Loucy (cell line): ENCODE measurements around the gene ARF6.

Source experiments
- H2AFZ ChIP-seq: fragments of 200-600 bp; sonication (generic); 2 replicates; pipeline ENCODE4 v1.6.0; 2016; ENCODE audit warnings: antibody characterized with exemption, mild to moderate bottlenecking, low read length, moderate library complexity
- H3F3A ChIP-seq: fragments of 200-600 bp; 2 replicates; pipeline ENCODE4 v1.6.0; 2016; ENCODE audit warnings: antibody characterized with exemption, low read depth, mild to moderate bottlenecking
- H3K27me3 ChIP-seq: fragments of 200-600 bp; sonication (generic); 2 replicates; pipeline ENCODE4 v1.6.1; 2014; ENCODE audit warnings: low read length, mild to moderate bottlenecking; ENCODE audit not compliant: insufficient read depth, poor library complexity, severe bottlenecking
- H3K36me3 ChIP-seq: fragments of 200-600 bp; sonication (generic); 2 replicates; pipeline ENCODE4 v1.6.1; 2016; ENCODE audit warnings: low read length; ENCODE audit not compliant: insufficient read depth
- H3K4me1 ChIP-seq: fragments of 200-600 bp; sonication (generic); 2 replicates; pipeline ENCODE4 v1.5.1; 2014; ENCODE audit warnings: low read length, mild to moderate bottlenecking; ENCODE audit not compliant: insufficient read depth, poor library complexity, severe bottlenecking
- H3K4me2 ChIP-seq: fragments of 200-600 bp; sonication (generic); 2 replicates; pipeline ENCODE4 v1.6.0; 2014; ENCODE audit warnings: antibody characterized with exemption, low read length, low read depth, mild to moderate bottlenecking; ENCODE audit not compliant: poor library complexity, severe bottlenecking
- H3K4me3 ChIP-seq: fragments of 200-600 bp; sonication (generic); 2 replicates; pipeline ENCODE4 v1.5.1; 2014; ENCODE audit warnings: low read length, mild to moderate bottlenecking, mixed read lengths; ENCODE audit not compliant: poor library complexity, severe bottlenecking
- H3K79me2 ChIP-seq: fragments of 200-600 bp; sonication (generic); 2 replicates; pipeline ENCODE4 v1.6.1; 2014; ENCODE audit warnings: low read length; ENCODE audit not compliant: insufficient read depth
- H3K9ac ChIP-seq: fragments of 200-600 bp; sonication (generic); 2 replicates; pipeline ENCODE4 v1.6.0; 2014; ENCODE audit warnings: mild to moderate bottlenecking, low read depth, low read length, moderate library complexity; ENCODE audit not compliant: poor library complexity, severe bottlenecking
- H3K9me2 ChIP-seq: fragments of 200-600 bp; sonication (generic); replicated peaks from 2 replicates; pipeline ENCODE4 v1.6.1; 2016; ENCODE audit warnings: low read depth, low read length, mixed read lengths
- H3K9me3 ChIP-seq: fragments of 200-600 bp; sonication (generic); 2 replicates; pipeline ENCODE4 v1.6.1; 2014; ENCODE audit warnings: mild to moderate bottlenecking, antibody characterized with exemption, low read length, low read depth; ENCODE audit not compliant: insufficient read depth
- H4K20me1 ChIP-seq: fragments of 200-600 bp; sonication (generic); 2 replicates; pipeline ENCODE4 v1.6.0; 2014; ENCODE audit warnings: antibody characterized with exemption, low read length, mild to moderate bottlenecking; ENCODE audit not compliant: insufficient read depth, poor library complexity, severe bottlenecking
- EZH2phosphoT487 ChIP-seq: fragments of 200-600 bp; IDR thresholded peaks from 2 replicates; pipeline ENCODE4 v1.6.1; 2018; ENCODE audit warnings: antibody characterized with exemption, mild to moderate bottlenecking, moderate library complexity, borderline replicate concordance
- TF ChIP-seq, protein P1 (sequence below): fragments of 200-600 bp; sonication (generic); conservative IDR thresholded peaks from 2 replicates; pipeline ENCODE4 v1.5.1; 2014; ENCODE audit warnings: mild to moderate bottlenecking, antibody characterized with exemption, low read length

ARF6 gene

GRCh38 chr14:49930720-49931119 lies 37.8 kb downstream of the ARF6 start:
- Histone ChIP-seq H3K4me2 (no peak overlapping the region), H3K9me3 (no peaks in the 10 kb centered on the region), H3K4me1 (no peaks in the 10 kb centered on the region), H3K36me3 (no peaks in the 10 kb centered on the region), H3K4me3 (no peak overlapping the region), H3K9me2 (no peaks in the 10 kb centered on the region), H3F3A (no peaks in the 10 kb centered on the region), H3K27me3 (no peaks in the 10 kb centered on the region), H2AFZ (no peak overlapping the region; the same call in 1 of the 2 replicates), H4K20me1 (no peaks in the 10 kb centered on the region), H3K9ac (no peak overlapping the region), H3K79me2 (no peaks in the 10 kb centered on the region)
- TF ChIP-seq EZH2phosphoT487, result no peak
- TF ChIP-seq, protein P1, sequence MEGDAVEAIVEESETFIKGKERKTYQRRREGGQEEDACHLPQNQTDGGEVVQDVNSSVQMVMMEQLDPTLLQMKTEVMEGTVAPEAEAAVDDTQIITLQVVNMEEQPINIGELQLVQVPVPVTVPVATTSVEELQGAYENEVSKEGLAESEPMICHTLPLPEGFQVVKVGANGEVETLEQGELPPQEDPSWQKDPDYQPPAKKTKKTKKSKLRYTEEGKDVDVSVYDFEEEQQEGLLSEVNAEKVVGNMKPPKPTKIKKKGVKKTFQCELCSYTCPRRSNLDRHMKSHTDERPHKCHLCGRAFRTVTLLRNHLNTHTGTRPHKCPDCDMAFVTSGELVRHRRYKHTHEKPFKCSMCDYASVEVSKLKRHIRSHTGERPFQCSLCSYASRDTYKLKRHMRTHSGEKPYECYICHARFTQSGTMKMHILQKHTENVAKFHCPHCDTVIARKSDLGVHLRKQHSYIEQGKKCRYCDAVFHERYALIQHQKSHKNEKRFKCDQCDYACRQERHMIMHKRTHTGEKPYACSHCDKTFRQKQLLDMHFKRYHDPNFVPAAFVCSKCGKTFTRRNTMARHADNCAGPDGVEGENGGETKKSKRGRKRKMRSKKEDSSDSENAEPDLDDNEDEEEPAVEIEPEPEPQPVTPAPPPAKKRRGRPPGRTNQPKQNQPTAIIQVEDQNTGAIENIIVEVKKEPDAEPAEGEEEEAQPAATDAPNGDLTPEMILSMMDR, result no peak

GRCh38 chr14:49931523-49931922 lies 38.6 kb downstream of the ARF6 start:
- H4K20me1 ChIP-seq, result no peaks in the 10 kb centered on the region
- H3K4me3 ChIP-seq, result no peak overlapping the region
- TF ChIP-seq, protein P1, result no peak
- TF ChIP-seq EZH2phosphoT487, result no peak
- H2AFZ ChIP-seq, result no peak overlapping the region
- H3K9me3 ChIP-seq, result no peaks in the 10 kb centered on the region
- no peaks in the 10 kb centered on the region for H3K4me1 ChIP-seq
- no peak overlapping the region for H3K4me2 ChIP-seq
- no peaks in the 10 kb centered on the region for H3K9me2 ChIP-seq
- no peak overlapping the region for H3K9ac ChIP-seq
- H3F3A ChIP-seq, result no peaks in the 10 kb centered on the region
- no peaks in the 10 kb centered on the region for H3K36me3 ChIP-seq
- H3K27me3 ChIP-seq, result no peaks in the 10 kb centered on the region
- H3K79me2 ChIP-seq, result no peaks in the 10 kb centered on the region

DNA sequence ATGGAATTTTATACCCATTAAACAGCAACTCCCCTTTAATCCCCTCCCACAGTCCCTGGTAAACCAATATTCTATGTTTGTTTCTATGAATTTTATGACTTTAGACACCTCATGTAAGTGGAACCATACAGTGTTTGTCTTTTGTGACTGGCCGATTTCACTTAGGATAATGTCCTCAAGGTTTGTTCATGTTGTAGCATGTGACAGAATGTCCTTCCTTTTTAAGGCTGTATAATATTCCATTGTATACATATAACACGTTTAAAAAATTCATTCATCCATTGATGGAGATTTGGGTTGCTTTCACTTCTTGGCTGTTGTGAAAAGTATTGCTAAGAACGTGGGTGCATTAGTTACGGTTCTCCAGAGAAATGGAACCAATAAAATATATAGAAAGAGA lies 40.2 kb downstream of the ARF6 start:
- H3K4me2 ChIP-seq, result no peak overlapping the region
- no peaks in the 10 kb centered on the region for H3K79me2 ChIP-seq
- no peaks in the 10 kb centered on the region for H3K4me1 ChIP-seq
- H3K27me3 ChIP-seq, result no peaks in the 10 kb centered on the region
- H3K36me3 ChIP-seq, result no peaks in the 10 kb centered on the region
- no peaks in the 10 kb centered on the region for H3K9me2 ChIP-seq
- H3F3A ChIP-seq, result no peaks in the 10 kb centered on the region
- no peak overlapping the region for H3K4me3 ChIP-seq
- no peak overlapping the region for H2AFZ ChIP-seq
- no peaks in the 10 kb centered on the region for H3K9me3 ChIP-seq
- H4K20me1 ChIP-seq, result no peaks in the 10 kb centered on the region
- TF ChIP-seq, protein P1, result no peak
- no peak for TF ChIP-seq EZH2phosphoT487
- H3K9ac ChIP-seq, result no peak overlapping the region
